HG02973 (cell line): Measurements from ENCODE around the gene PRXL2B.
"Not testable (repeated sequence)": the region's sequence is repeated elsewhere in the genome, so short reads cannot be mapped to it uniquely, and the experiment has no call there.

Source experiments
- ATAC-seq: cut with Tn5 transposase; IDR thresholded peaks from one replicate; pipeline ENCODE4 v1.9.1; 2021; ENCODE audit warnings: moderate library complexity; ENCODE audit not compliant: unreplicated experiment

Gene PRXL2B

DNA sequence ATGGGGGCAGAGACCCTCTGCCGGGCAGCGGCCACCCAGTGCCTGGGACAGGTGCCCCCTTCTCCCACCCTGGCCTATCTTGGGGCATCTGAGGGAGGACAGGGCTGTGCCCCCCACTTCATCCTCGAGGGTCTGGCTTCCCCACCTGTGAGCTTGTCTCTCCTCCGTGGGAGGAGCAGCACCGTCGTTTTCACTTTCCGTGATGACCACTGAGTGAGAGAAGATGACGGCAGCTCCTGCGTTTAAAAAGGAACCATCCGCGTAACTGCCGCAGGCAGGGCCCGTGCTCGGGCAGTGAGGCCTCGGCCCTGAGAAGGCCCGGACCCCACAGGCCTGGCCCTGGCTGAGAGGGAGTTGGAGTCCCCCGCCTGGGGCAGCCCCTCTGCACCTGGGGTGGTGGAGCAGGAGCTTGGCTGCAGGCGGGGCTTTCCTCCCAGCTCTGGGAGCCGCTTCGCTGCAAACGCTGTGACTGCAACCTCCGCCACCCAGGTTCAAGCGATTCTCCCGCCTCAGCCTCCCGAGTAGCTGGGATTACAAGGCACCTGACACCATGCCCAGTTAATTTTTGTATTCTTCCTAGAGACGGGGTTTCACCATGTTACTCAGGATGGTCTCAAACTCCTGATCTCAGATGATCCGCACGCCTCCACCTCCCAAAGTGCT, 37.1 kb upstream of the PRXL2B start:
- ATAC-seq, result not testable (repeated sequence)

DNA sequence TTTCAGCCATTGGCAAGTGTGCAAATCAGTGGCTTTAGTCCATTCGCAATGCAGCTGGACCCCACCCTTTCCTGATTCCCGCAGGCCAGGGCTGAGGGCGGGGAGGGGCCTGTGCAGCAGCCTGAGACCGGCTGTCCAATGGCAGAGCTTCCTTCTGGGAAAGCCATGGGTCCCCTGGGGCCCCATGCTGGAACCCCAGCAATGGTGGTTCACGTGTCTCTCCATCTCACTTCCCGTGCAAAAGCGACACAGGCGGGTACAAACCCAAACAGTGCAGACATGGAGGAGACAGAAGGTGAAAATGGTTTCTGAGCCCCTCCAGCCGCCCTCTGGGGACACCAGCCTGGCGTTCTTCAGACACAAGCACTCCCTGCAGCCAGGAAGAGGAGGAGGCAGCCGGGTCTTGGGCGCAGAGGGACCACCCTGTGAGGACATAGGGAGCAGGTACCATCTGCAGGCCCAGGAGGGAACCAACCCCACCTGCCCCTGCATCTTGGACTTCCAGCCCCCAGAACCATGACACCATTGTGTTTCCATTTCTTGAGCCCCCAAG, 36.2 kb upstream of the PRXL2B start:
- ATAC-seq, result not testable (repeated sequence)

- ATAC-seq, result not testable (repeated sequence)
Observed at GRCh38 chr1:2551544-2551943, 35.0 kb upstream of the PRXL2B start.

GRCh38 chr1:2552189-2552588, 34.4 kb upstream of the PRXL2B start:
- ATAC-seq, result no peak

DNA sequence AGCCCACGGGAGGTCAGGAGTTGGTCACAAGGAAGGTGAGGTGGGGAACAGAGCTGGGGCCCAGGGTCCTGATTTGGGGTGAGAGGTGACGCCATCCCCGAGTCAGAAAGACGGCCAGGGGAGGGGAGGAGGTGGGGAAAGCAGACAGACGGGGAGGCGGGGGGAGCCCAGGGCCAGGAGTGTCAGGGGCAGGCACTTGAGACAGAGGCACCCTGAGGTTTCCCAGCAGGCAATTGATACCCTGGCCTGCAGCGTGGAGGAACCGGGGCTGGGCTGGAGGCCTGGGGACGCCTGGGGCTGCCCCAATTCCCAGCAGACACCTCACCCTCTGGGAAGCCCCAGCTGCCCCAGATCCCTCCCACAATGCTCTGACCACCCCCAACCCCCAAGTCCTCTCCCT, 33.5 kb upstream of the PRXL2B start:
- ATAC-seq, result not testable (repeated sequence)

GRCh38 chr1:2553871-2554620, 32.5 kb upstream of the PRXL2B start:
- no peak for ATAC-seq

- ATAC-seq, result no peak
Observed at GRCh38 chr1:2554621-2555387, 31.8 kb upstream of the PRXL2B start.

DNA sequence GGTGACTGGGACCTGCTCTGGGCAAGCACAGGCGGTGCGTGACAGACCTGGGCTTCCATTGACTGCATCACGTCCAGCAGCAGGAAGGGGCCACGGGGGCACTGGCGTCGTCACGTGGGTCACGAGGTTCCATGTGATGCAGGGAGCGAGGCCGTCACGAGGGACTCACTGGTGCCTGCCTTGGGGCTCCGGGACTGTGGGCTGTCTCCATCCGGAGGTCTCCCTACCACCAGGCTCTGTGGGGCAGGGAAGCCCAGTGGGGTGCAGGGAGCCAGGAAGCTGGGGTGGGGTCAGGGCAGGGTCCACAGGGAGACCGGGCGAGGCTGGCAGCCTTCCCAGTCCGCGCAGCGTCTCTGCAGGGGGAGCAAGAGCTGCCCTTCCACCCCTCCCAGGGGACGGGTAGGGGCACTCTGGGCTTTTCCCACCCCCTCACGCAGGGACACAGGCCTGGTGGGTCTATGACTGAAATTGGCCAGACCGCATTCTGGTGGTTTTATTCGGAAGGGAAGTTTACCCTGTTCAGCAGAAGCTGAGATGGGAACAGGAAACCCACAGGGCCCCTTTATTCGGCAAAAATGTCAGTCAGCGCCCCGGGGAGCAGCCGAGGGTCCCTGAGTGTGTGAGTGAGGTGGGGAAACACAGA, 30.8 kb upstream of the PRXL2B start:
- ATAC-seq, result peak; percentile 31

DNA sequence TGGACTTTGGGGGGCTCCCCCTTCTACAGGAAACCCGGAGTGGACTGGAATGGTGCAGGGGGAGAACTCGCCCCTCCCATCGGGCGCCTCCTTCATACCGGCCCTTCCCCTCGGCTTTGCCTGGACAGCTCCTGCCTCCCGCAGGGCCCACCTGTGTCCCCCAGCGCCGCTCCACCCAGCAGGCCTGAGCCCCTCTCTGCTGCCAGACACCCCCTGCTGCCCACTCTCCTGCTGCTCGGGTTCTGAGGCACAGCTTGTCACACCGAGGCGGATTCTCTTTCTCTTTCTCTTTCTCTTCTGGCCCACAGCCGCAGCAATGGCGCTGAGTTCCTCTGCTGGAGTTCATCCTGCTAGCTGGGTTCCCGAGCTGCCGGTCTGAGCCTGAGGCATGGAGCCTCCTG, 30.3 kb upstream of the PRXL2B start, which contains the start of gene TNFRSF14:
TSS of gene TNFRSF14 (plus strand) at position 95 of the 401 bp plus-strand sequence. CDS start at position 389, 294 bp downstream.
- peak; percentile 37 for ATAC-seq

GRCh38 chr1:2556678-2557481, 29.7 kb upstream of the PRXL2B start:
- ATAC-seq, result peak; percentile 6

DNA sequence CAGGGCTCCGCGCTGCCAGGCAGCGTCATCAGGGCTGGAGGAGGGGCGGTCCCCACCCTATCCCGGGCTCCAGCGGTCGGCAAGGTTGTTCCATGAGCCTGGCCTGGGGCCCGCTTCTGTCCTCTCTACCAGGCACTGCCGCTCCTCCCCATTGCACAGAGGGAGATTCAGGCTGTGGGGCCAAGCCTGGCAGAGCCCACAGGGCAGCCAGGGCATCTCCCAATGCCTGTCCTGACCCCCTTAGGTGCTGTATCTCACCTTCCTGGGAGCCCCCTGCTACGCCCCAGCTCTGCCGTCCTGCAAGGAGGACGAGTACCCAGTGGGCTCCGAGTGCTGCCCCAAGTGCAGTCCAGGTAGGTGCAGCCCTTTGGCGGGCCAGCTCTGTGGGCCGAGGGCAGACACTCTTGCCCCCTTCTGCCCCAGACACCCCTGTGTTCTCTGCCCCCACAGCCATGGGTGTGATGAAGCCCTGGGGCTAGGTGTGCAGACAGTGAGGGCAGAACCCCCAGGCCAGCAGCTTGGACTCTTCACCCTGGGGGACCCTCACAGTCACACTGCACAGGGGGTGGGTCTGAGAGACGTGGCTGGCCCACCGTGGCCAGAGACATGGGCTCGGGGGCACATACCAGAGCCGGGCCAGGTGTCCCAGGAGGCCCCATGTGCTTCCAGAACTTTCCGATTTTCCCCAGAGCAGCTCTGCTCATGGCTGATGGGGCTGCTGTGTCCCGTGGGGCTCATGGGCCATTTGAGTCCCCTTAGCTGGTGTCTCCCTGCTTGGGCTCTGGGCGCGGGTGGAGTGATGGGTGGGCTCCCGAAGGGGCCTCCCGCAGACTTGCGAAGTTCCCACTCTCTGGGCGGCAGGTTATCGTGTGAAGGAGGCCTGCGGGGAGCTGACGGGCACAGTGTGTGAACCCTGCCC, 28.8 kb upstream of the PRXL2B start:
- ATAC-seq, result no peak

- ATAC-seq, result no peak
Observed at GRCh38 chr1:2558420-2558819, 28.2 kb upstream of the PRXL2B start.

DNA sequence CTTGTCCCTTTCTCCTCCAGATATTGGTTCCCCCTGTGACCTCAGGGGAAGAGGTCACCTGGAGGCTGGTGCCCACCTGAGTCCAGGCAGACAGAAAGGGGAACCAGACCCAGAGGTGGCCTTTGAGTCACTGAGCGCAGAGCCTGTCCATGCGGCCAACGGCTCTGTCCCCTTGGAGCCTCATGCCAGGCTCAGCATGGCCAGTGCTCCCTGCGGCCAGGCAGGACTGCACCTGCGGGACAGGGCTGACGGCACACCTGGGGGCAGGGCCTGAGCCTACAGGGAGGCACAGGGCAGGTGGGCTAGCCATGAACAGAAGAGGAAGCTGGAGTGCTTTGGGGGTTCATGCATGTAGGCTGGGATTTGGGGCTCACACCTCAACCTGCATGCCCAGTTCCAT, 27.7 kb upstream of the PRXL2B start:
- no peak for ATAC-seq

DNA sequence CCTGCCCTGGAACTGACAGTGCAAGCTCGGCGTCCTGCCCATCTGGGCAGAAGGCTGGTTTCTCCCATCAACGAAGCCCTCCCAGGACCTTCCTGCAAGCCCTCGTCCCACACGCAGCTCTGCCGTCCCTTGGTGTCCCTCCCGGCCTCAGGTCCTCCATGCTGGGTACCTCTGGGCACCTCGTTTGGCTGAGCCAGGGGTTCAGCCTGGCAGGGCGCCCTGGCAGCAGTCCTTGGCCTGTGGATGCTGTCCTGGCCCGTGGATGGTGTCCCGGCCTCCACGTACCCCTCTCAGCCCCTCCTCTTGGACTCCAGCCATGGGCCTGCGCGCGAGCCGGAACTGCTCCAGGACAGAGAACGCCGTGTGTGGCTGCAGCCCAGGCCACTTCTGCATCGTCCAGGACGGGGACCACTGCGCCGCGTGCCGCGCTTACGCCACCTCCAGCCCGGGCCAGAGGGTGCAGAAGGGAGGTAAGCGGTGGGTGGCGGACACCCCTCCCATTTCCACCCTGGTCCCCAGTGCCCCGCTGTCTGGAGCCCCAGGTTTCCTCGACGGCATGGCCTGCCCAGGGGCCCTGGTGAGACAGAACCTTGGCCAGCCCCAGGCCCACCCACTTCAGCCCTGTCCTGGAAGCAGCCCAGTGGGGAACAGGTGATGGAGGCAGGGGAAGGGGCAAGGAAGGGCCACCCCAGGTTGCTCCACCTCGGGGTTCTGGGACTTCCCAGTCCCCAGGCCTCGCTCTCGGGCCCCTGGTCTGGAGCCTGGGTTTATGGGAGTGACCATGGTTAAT, 26.9 kb upstream of the PRXL2B start:
- ATAC-seq, result no peak

DNA sequence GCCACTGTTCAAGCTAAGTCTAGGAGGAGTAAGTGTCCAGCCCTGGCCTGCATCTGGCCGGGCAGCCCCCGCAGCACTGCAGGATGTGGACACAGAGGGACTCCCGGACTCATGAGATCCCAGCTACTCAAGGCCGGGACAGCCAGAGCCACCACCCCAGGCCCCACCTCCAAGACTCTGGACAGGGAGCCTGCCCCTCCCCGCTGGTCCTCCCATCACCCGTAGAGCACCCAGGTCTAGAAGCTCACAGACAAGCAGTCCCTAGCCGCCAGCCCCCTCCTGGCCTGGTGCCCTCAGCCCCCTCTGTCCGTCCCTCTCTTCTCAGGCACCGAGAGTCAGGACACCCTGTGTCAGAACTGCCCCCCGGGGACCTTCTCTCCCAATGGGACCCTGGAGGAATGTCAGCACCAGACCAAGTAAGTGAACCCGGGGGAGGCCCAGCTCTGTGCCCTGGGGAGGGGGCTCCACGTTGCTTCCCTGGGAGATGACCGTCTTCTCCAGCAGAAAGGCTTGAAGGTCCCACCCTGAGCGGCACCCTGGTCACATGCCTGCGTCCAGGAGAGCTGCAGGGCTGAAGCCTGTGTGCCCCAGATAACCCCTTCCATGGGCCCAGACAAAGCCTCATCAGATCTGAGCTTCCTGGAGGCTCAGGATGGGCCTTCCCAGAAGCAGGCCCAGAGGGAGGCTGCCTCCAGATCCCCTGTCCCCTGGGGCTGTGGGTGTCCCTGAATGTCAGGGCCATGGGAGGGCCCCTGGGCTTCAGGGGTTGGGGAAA, 26.1 kb upstream of the PRXL2B start:
- ATAC-seq, result no peak

GRCh38 chr1:2561446-2561845, 25.1 kb upstream of the PRXL2B start:
- ATAC-seq, result no peak
